SU-DHL-6 (cell line): ENCODE data around the gene AGXT2.

ENCODE experiments used
- EZH2phosphoT487 ChIP-seq: fragments of 200-600 bp; sonication (generic), shearing (Covaris generic); conservative IDR thresholded peaks from 2 replicates; pipeline ENCODE4 v1.6.1; 2018; ENCODE audit warnings: mild to moderate bottlenecking, antibody characterized with exemption, low read length, moderate library complexity, mixed read lengths
- TF ChIP-seq, protein P1 (sequence below): fragments of 200-600 bp; sonication (generic); IDR thresholded peaks from one replicate; pipeline ENCODE4 v1.5.1; 2017; ENCODE audit warnings: antibody characterized with exemption, mild to moderate bottlenecking, low read length, moderate library complexity; ENCODE audit not compliant: insufficient read depth, poor library complexity, severe bottlenecking

DNA sequence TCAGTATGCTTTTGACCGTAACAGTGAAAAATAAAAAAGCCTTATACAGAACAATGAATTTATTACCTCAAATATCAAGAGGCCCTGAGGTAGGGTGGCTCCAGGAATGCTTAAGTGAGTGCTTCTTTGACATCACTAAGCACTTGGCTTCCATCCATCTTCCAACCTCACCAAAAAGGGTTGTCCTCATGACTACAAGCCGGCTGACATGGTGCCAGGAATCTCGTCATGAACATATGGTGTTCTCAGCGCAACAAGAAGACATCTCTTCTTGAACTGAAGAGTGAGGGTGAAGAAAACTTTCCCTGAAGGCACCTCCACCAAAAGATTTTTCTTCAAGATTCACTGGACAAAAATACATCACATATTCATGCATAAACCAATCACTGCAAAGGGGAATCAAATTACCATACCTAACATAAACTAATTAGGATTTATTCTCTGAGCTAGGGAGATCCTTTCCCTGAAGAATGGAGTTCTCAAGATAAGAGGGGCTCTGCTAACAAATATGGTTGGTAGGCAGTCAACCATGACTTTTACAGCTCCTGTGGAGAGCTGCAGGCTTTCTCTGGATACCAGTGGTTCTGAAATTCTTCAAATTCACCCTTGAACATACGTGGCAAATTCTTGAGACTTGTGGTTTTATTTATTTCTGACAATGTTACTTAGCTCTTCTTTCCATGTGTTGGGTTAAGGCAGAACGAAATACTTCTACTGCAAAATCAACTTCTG is 49.5 kb downstream of the AGXT2 start:
- TF ChIP-seq, protein P1, sequence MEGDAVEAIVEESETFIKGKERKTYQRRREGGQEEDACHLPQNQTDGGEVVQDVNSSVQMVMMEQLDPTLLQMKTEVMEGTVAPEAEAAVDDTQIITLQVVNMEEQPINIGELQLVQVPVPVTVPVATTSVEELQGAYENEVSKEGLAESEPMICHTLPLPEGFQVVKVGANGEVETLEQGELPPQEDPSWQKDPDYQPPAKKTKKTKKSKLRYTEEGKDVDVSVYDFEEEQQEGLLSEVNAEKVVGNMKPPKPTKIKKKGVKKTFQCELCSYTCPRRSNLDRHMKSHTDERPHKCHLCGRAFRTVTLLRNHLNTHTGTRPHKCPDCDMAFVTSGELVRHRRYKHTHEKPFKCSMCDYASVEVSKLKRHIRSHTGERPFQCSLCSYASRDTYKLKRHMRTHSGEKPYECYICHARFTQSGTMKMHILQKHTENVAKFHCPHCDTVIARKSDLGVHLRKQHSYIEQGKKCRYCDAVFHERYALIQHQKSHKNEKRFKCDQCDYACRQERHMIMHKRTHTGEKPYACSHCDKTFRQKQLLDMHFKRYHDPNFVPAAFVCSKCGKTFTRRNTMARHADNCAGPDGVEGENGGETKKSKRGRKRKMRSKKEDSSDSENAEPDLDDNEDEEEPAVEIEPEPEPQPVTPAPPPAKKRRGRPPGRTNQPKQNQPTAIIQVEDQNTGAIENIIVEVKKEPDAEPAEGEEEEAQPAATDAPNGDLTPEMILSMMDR: no peak
- TF ChIP-seq EZH2phosphoT487: no peak
